SHP77 treated with DMSO at 0.1 percent for 48 hours (cell line): ENCODE data around the gene COL5A2.

Experiments
- DNase-seq: peaks from one replicate; lab custom pipeline; 2025; lab: John Stamatoyannopoulos, UW

COL5A2 gene

DNA sequence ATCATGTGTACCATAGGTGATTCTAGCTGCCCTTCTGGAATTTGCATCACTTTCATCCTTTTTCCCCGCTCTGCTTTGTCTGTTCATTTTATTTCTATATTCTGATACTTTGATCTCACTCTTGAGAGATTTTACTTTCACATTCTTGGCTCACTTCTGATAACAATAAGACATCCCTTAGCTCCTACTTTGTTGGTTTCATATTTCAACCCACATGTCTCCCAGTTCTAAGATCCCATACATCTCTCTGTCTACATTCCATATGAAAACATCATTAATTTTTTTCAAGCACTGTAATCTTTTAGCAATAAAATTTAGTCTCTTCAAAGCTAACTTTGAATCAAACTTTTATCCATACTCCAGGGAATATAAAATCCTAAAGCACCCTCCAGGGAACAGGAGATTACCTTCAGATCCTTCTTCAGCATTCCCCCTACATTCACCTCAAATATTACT lies 129.8 kb downstream of the COL5A2 start:
- DNase-seq = no peak

DNA sequence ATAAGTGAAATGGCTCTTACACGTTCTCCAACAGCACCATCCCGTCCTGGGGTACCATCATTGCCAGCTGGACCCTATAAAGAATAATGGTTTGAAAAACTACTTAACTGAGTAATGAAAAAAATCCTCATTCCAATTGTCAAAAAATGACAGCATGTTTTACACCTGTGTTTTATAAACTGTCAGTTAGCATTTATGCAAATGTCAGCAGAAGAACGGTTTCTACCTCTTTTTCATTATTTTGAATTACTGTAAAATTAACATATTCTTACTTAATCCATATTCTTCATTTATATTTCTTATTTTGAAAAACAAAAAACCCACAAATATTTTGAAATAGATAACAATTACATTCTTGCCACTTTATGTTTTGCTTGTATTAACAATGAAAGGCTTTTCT lies 131.4 kb downstream of the COL5A2 start:
- no peak for DNase-seq

DNA sequence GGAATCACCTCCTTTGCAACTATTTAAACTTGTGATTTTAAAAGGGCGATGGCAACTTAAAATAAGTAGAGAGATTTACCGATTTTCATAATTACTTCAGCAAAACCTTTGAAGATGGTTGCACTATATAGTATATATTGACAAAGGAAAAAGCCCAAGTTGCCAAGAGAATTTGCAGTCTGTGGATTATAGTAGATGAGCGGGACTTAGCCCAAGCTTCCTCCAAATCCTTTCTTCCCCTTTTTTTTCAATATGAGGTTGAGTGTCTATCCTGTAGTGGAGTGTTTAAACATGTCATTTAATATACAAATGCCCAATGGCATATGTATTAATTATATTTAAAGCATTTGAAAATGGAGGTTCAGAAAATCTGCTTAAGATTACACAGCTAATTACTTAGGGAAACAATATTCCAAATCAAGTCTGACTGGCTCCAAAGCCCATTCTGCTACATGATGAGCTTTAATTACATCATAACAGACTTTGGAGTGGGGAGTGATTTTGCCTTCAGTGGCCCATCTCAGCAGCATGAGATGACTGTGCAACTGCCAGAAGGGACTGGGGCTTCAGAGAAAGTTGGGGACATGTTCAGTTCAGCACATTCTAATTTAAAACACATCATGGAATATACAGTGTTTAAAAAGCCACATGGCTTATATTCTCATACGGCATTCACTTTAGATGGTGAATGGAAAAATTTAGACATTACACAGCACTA lies 132.2 kb downstream of the COL5A2 start:
- DNase-seq = no peak

DNA sequence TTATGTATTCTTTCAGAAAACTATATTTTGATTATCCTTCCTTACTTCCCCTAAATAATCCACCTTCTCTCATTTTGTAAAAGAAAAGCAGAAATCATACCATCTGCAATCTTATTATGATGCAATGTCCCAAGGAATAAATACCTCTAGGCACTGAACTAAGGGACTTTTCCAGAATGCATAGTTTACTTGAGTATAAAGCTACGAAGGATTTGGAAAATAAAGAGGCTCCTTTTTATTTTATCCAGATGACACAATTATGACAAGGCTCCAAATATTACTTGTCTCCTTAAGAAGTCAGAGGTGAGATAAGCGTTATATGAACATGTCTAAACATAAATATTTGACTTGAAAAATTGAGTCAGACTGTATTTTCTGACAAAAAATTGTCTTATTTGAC lies 133.2 kb downstream of the COL5A2 start:
- DNase-seq = no peak

DNA sequence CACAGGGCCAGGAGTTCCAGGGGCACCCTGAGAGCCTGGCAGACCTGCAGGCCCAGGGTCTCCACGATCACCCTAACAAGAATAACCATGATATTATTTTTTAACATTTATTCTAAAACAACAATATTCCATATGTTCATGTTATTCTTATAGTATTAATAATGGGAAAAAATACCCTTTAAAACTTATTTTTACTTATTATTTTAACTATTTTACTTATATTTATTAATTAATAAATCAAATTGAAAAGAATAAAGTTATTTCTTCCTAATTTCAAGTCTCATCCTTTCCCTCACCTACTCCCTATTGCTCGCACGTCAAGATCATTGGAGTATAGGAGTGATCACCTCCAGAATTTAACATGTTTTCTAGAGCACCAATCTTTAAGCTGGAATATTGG lies 133.7 kb downstream of the COL5A2 start:
- DNase-seq = no peak

DNA sequence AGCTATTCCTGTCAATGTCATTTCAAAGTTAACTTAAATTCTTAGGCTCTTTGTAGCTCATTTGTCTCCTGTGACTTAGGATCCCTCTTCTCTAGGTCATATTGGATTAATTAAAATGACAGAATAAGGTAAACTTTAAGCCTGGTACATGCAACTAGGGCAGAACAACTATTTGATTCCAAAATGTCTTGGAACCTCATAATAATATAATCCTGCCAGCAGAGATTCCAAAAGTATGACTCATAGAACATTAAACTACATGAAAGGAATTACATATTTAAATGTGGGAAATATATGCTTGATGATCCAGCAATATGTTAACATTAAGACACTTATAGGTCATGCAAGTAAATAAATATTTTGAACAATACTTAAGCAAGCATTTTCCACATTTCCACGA lies 142.0 kb downstream of the COL5A2 start:
- DNase-seq = no peak

DNA sequence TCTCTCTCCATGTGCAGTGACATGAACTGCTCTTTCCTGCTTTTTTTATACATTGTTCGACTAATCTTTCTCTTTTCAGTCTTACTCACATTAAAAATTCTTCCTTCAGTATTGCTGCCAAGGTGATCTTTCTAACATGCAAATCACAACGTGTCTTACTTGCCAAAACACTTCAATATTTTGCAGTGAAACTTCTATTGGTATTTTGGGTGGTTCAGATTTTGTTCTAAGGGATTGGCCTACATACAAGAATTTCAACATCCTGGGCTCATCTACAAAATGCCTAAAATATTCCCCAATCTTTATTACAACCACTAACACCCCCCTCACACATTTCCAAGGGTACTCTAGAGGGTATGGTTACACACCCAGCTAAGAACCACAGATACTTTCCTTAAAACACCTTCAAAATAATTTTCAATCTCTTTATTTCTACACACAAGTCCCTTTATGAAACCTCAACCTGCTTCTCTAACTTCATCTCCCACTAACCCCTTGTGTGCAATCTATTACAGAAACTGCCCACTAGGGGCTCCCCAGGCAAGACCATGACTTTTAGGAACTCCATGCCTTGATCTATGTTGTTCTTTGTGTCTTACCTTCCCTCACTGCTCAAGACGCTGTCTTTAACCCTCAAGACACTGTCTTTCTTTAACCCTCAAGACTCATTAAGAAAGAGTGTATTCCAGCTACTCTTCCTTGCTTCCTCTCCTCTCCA lies 154.5 kb downstream of the COL5A2 start:
- no peak for DNase-seq

DNA sequence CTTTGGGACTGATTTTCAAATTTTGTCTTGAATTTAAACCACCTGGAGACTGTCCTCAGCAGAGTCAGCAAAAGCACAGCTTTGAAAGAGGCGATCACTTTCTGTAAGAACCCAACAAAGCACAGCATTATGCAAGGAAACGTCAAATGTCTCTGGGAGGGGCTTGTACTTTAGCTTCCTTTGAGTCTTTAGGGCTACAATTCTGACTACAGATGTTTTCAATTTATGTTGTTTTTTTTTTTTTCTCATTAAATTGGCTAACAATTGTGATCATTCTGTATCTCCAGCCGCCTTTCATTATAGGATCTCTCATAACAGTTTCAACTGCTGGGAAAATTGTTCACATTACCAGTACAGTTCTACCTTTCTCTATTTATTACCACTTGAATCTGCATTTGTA lies 157.1 kb downstream of the COL5A2 start:
- DNase-seq = no peak

DNA sequence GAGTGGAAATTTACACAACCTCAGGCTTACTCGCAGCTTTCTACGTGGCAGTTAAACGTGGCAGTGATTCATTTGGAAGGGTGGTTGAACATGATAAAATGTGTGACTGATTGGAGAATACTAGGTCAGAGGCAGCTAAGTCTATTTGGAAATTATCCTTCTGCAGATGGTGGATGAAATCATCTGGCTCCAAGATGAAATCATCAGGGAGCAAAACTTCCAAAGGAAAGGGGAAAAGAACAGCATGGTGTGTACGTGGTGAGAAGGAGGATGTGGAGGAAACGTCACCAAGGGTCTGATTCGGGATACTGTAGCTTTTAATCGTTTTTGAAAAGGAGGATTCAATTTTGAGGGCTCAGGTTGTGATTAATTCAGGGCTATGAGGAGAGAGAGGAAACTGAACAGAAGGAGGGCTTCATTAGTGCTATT lies 157.5 kb downstream of the COL5A2 start:
- no peak for DNase-seq

DNA sequence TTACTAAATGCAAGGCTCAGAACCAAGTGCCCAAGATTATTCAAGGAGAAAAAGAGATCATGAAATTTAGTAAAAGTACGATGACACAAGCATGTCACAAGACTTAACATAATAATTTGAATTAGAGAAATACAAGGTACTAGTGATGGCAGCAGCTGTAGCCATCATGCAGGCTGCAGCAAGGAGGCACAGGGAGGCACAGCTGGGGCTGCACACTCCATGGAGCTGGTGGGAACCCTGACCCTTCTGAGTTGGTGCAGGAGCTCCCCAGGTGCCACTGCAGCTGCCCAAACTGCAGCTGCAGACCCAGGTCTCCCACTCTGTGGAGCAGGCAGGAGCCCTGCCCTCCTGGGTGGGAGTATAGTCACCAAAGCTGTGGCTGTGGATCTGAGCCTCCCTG lies 159.4 kb downstream of the COL5A2 start:
- DNase-seq = no peak

DNA sequence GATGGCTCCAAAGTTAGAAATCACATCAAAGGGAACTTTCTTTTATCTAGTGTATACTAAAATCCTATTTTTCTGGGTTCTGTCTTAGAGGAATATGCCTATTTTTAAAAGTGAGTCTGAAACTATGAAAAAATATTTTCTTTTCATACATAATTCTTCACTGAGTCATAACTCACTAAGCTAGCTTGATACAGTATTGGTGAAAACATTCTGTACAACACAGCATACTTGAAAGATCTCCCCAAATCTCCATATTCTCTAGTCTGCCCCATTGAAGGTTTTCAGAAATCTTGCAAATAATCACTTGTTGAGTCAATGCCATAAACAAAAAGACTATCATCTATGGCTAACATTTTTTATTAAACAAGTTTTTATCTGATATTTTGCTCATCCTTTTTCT lies 160.9 kb downstream of the COL5A2 start:
- DNase-seq = no peak

DNA sequence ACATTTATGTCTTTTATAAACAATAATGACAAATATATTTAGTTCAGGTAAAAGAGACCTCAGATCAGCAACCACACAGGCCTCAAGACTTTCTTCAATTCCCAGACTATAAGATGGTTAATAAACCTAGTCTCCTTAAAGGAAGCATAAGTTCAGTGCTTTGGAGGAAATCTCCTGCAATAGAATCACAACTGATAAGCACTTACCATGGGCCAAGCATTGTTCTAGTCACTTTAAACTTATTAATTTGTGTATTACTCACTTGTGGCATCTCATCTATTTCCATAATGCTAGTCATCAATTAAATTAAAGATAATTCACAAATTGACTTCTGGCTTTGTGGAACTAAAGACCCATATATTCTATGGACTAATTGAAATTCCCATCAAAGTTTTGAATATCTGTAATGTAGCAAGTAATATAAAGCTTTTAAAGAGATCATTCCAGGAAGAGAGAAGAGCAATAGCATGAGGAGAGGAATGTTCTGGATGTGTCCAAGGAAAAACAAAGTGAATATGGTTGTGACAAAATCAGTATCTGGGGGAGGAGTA lies 163.2 kb downstream of the COL5A2 start:
- no peak for DNase-seq

DNA sequence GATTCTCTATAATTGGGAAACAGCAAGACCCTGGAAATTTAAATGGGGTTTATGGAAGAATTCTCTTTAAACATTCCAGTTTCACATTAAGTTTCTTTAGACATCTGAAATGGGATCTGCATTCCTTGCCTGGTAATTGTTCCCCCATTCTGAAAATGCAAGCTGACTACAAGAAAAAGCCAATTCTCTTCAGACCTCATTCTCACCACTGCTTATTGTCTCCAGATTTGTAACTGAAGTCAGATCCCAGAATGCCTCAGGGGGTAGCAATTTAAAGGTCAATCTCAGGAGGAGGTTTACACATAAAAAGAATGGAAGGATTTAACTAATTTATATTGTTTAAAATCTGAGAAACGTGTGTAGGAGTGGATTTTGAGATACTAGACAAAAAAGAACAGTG lies 164.2 kb downstream of the COL5A2 start:
- no peak for DNase-seq

DNA sequence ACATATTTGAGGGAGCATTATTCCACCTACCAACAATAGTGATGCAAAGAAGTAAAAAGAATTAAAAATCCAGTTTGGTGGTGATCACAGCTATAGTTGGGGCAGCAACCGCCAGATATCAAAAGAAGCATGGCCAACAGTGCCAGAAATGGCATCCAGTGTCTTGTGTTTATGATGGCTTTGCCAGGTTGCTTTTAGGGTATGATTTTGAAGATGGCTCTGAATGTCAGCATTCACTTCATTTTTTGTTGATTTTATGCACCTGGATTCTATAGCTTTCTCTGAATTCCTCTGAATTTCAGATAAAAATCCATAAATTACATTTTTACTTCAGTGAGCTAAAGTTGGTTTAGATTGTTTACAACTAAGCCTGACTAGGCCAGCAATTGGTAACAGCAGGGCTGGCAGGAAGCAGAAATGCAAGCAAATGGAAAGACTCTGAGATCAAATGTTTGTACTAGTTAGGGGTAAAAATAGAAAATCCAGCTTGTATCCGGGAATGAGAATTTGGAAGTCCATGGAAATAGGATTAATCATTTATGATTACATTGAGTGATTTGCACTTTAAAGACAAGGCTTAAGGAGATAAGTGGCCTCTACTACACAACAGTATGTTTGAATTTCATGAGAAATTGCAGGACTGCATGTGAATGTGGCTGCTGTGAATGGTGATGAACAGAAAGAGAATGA lies 165.0 kb downstream of the COL5A2 start:
- no peak for DNase-seq

DNA sequence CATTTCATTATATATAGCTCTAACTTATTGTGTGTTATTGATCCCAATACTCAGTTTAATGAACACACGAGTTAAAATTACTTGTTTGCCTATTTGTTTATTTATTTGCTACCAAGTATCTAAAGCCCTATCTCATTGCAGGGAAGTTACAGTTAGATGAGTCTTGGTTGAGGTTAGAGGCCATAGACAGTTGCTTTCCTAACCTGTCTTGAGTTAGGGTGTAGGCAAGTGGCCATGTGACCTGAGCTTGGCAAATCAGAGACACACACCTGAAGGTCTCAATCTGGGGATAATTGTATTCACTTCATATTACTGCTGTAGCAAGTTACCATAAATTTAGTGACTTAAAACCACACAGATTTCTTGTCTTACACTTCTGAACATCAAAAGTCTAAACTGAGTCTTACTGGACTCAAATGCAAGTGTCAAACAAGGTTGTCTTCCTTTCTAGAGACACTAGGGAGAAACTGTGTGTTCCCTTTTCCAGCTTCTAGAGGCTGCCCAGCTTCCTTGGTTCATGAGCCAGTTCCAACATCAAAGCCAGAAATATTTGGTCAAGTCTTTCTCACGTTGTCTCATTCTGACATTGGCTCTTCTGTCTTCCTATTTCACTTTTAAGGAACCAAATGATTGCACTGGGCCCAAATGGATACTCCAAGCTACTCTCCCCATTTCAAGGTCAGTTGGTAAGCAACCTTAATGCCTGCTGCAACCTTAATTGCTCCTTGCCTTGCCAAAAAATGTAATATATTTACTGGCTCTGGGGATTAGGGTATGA lies 165.7 kb downstream of the COL5A2 start:
- no peak for DNase-seq

DNA sequence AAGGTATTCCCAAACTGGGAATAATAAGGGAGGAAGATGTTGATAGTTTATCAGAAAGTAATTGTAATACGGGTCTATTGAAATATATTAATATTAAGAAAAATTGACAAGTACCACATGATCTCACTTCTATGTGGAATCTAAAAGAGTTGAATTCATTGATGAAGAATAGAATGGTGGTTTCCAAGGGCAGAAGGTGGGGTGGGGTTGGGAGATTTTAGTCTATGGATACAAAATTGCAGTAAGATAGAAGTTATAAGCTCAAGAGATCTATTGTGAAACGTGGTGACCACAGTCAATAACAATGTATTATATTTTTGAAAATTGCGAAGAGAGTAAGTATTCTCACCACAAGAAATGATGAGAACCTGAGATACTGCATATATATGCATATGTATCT lies 166.5 kb downstream of the COL5A2 start:
- no peak for DNase-seq

DNA sequence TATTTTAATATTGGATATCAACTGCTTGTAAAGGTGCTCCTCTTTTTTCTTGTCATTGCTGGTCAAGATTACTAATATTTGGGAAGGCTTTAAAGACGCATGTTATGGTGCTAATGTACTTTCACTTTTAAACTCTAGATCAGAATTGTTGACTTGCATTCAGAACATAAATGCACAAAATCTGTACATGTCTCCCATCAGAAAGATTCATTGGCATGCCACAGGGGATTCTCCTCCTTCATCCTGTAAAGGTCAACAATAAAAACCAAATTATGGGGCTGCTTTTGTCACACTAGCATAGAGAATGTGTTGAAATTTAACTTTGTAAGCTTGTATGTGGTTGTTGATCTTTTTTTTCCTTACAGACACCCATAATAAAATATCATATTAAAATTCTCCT lies 167.2 kb downstream of the COL5A2 start:
- no peak for DNase-seq

DNA sequence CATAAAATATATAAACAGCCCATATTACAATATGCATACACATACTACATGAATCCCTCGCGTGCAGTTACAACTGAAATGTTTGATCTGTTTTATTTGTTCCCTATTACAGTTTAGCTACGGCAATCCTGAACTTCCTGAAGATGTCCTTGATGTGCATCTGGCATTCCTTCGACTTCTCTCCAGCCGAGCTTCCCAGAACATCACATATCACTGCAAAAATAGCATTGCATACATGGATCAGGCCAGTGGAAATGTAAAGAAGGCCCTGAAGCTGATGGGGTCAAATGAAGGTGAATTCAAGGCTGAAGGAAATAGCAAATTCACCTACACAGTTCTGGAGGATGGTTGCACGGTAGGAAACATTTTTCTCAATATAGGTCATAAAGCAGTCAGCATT lies 169.0 kb downstream of the COL5A2 start:
- DNase-seq = no peak

DNA sequence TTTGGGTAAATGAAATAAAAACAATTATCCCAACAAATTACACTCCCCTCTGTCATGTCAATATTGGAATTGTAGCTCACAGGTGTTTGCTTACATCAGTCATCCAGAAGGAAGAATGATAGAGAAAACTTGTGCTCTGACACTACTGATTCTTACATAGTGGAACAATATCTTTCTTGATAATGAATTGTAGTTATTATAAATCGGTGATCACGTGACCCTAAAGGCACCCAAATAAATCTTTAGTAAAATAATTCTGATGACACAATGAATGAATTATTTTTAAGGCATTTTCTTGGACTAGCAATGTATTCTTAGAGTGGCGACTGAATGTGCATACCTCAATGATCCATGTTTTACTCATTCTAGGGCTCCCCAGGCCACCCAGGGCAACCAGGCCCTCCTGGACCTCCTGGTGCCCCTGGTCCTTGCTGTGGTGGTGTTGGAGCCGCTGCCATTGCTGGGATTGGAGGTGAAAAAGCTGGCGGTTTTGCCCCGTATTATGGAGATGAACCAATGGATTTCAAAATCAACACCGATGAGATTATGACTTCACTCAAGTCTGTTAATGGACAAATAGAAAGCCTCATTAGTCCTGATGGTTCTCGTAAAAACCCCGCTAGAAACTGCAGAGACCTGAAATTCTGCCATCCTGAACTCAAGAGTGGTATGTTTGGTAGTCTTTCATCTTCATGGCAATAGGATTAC lies 170.9 kb downstream of the COL5A2 start:
- no peak for DNase-seq

DNA sequence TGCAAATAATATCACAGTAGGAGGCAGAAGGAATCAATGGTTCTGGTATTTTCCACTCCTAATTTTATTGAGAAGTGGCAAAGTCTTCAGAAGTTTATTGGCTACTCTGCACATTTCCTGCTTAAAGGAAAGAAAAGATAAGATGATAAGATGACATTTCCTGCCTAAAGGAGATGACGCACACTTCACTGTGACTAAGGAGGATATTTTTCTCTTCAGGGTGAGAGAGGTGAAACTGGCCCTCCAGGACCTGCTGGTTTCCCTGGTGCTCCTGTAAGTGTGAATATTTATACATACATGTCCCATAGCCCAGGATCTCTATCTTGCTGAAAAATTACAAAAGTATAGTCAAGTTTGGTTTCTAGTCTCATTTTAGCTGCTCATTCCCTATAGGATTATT lies 177.5 kb downstream of the COL5A2 start:
- no peak for DNase-seq

DNA sequence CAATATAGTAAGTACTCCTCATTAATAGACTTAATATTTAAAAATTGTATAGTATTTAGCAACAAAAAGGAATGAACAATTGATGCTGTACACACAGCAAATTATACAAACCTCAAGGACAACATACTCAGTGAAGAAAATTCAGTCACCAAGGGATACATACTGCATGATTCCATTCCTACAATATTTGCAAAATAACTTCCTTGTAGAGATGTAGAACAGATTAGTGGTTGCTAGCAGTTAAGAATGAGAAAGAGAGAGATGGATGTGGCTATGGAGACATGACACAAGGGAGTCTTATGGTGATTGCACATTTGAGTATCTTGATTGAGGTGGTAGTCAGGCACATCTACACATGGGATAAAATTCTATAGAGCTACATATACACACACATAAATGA lies 179.3 kb downstream of the COL5A2 start:
- DNase-seq = no peak
